Measurements from ENCODE around the gene HES7. TPM values are rescaled to one million over a fixed set of nuclear protein-coding genes. Genes with fewer than 3 reads are reported as not detected.

The HES7 gene
- total and polyA plus RNA-seq, 4 donors, result not detected

- TF ChIP-seq EGR1 (IDR thresholded peaks at IDR 0.05; ENCODE audit: low read depth in 2 of 2) (no peak), ZBTB33 (IDR thresholded peaks at IDR 0.05) (no peak)
- peaks cover 4 to 31% (median 19%) of the 10 kb centered on the region in 4 donors for H3K27me3 ChIP-seq (ENCODE audit: control insufficient read depth in 4 of 4, insufficient read depth in 4 of 4, low read length in 3 of 4)
- no peak overlapping the region for H3K4me3 ChIP-seq (ENCODE audit: low read depth in 1 of 3, low read length in 3 of 3)
- peaks cover 9 to 27% (median 13%) of the 10 kb centered on the region in 4 donors for H3K4me1 ChIP-seq (ENCODE audit: control insufficient read depth in 4 of 4, insufficient read depth in 4 of 4, low read length in 3 of 4)
- no peaks in the 10 kb centered on the region for H3K36me3 ChIP-seq (ENCODE audit: control insufficient read depth in 4 of 4, insufficient read depth in 3 of 4, low read depth in 1 of 4, low read length in 3 of 4)
- WGBS, result 87% methylated on average over 14 of the region's 14 CpGs
- no peak overlapping the region for H3K9ac ChIP-seq (ENCODE audit: low read depth in 1 of 2, low read length in 2 of 2)
- no peak overlapping the region for H3K27ac ChIP-seq (ENCODE audit: low read depth in 1 of 2, low read length in 2 of 2)
- no peaks in the 10 kb centered on the region for H3K9me3 ChIP-seq (ENCODE audit: control insufficient read depth in 4 of 4, low read length in 3 of 4)
- DNase-seq (ENCODE audit: low spot score), result no peak
Observed at GRCh38 chr17:8075574-8076342, 48.1 kb downstream of the HES7 start.

GRCh38 chr17:8075081-8075480, 48.8 kb downstream of the HES7 start:
- Histone ChIP-seq H3K4me3 (ENCODE audit: low read depth in 1 of 3, low read length in 3 of 3) (no peak overlapping the region), H3K9me3 (ENCODE audit: control insufficient read depth in 4 of 4, low read length in 3 of 4) (no peaks in the 10 kb centered on the region), H3K27me3 (ENCODE audit: control insufficient read depth in 4 of 4, insufficient read depth in 4 of 4, low read length in 3 of 4) (peaks cover 4 to 31% (median 19%) of the 10 kb centered on the region in 4 donors), H3K4me1 (ENCODE audit: control insufficient read depth in 4 of 4, insufficient read depth in 4 of 4, low read length in 3 of 4) (peaks cover 7 to 22% (median 12%) of the 10 kb centered on the region in 4 donors), H3K36me3 (ENCODE audit: control insufficient read depth in 4 of 4, insufficient read depth in 3 of 4, low read depth in 1 of 4, low read length in 3 of 4) (no peaks in the 10 kb centered on the region), H3K9ac (ENCODE audit: low read depth in 1 of 2, low read length in 2 of 2) (no peak overlapping the region), H3K27ac (ENCODE audit: low read depth in 1 of 2, low read length in 2 of 2) (no peak overlapping the region)
- 88% methylated on average over 3 of the region's 3 CpGs for WGBS
- DNase-seq (ENCODE audit: low spot score), result no peak
- no peak for TF ChIP-seq RXRA (IDR thresholded peaks at IDR 0.05)
- TF ChIP-seq EGR1 (IDR thresholded peaks at IDR 0.05; ENCODE audit: low read depth in 2 of 2), result no peak
- no peak for TF ChIP-seq REST (IDR thresholded peaks at IDR 0.05)

GRCh38 chr17:8074554-8074953, 49.4 kb downstream of the HES7 start:
- Histone ChIP-seq H3K27ac (ENCODE audit: low read depth in 1 of 2, low read length in 2 of 2) (no peak overlapping the region), H3K36me3 (ENCODE audit: control insufficient read depth in 4 of 4, insufficient read depth in 3 of 4, low read depth in 1 of 4, low read length in 3 of 4) (no peaks in the 10 kb centered on the region), H3K27me3 (ENCODE audit: control insufficient read depth in 4 of 4, insufficient read depth in 4 of 4, low read length in 3 of 4) (peaks cover 4 to 31% (median 19%) of the 10 kb centered on the region in 4 donors), H3K4me3 (ENCODE audit: low read depth in 1 of 3, low read length in 3 of 3) (no peak overlapping the region), H3K9me3 (ENCODE audit: control insufficient read depth in 4 of 4, low read length in 3 of 4) (no peaks in the 10 kb centered on the region), H3K4me1 (ENCODE audit: control insufficient read depth in 4 of 4, insufficient read depth in 4 of 4, low read length in 3 of 4) (peaks cover 4 to 19% (median 9%) of the 10 kb centered on the region in 4 donors), H3K9ac (ENCODE audit: low read depth in 1 of 2, low read length in 2 of 2) (no peak overlapping the region)
- 63% methylated on average over 7 of the region's 7 CpGs for WGBS
- DNase-seq (ENCODE audit: low spot score), result no peak
- no peak for TF ChIP-seq REST (IDR thresholded peaks at IDR 0.05)
- TF ChIP-seq FOXA1 (IDR thresholded peaks at IDR 0.05), result no peak
- no peak for TF ChIP-seq ZBTB33 (IDR thresholded peaks at IDR 0.05)
- no peak for TF ChIP-seq NR2F2 (IDR thresholded peaks at IDR 0.05)
- TF ChIP-seq JUND (IDR thresholded peaks at IDR 0.05), result no peak
- TF ChIP-seq HNF4G (IDR thresholded peaks at IDR 0.05), result no peak
- TF ChIP-seq FOXA2 (IDR thresholded peaks at IDR 0.05), result no peak
- TF ChIP-seq RXRA (IDR thresholded peaks at IDR 0.05), result no peak
- TF ChIP-seq MAX (IDR thresholded peaks at IDR 0.05), result no peak
- TF ChIP-seq CTCF (IDR thresholded peaks at IDR 0.05; ENCODE audit: low read depth, low read length, missing input control), result no peak
- TF ChIP-seq RAD21 (IDR thresholded peaks at IDR 0.05), result no peak
